HCT116 (cell line): ENCODE data around the gene TNRC6B.

Experiments used
- CTCF ChIP-seq, 3 experiments: fragments of 200-600 bp in 1 of 3; sonication (generic) in 1 of 3; IDR thresholded peaks in 2 of 3; conservative IDR thresholded peaks in 1 of 3; 2 replicates each; pipeline ENCODE4 v1.5.1; 2012 to 2017; ENCODE audit warnings: low read depth in 2 of 3, low read length in 2 of 3, antibody characterized with exemption in 1 of 3, borderline replicate concordance in 1 of 3, control low read depth in 1 of 3, mild to moderate bottlenecking in 1 of 3, mixed read lengths in 1 of 3, mixed run types in 1 of 3, moderate library complexity in 1 of 3; ENCODE audit not compliant: insufficient read depth in 1 of 3
- EZH2 ChIP-seq: fragments of 200-600 bp; sonication (generic); IDR thresholded peaks from 2 replicates; pipeline ENCODE4 v1.6.1; 2017; ENCODE audit warnings: antibody characterized with exemption, mixed run types
- JUND ChIP-seq: IDR thresholded peaks from 2 replicates; pipeline ENCODE4 v1.6.1; 2012
- POLR2AphosphoS5 ChIP-seq: IDR thresholded peaks from 2 replicates; pipeline ENCODE4 v1.6.1; 2011; ENCODE audit warnings: mild to moderate bottlenecking, low read depth, low read length, moderate library complexity
- SP1 ChIP-seq: IDR thresholded peaks from 2 replicates; pipeline ENCODE4 v1.6.1; 2012; ENCODE audit warnings: low read depth

GRCh38 chr22:40289991-40290459, 112.3 kb downstream of the TNRC6B start:
- TF ChIP-seq CTCF (IDR thresholded peaks at IDR 0.05 in 2 of 3, conservative IDR thresholded peaks at IDR 0.05 in 1 of 3; ENCODE audit: borderline replicate concordance in 1 of 3, insufficient read depth in 1 of 3, low read depth in 2 of 3, low read length in 2 of 3) (no peak), EZH2 (no peak), POLR2AphosphoS5 (no peak), SP1 (no peak), JUND (no peak)
